ENCODE results near the gene MRPS27.

The MRPS27 gene

DNA sequence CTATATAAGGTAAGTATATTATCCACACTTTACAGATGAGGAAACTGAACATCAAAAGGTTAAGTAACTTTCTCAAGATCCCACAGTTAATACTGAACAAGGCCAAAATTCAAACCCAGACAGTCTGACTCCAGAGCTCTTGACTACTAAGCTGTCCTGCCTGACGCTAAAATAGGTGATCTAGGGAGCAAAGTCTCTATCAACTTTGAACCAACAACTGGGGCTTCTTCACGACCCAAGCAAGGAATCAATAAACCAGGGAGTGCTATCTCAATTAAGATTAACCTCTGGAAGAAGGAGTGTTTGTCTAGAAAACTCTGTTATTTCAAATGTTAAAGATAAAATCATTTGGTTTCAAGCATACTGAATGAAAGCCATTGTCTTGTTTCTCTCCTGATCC is 64.4 kb downstream of the MRPS27 start:
- DNase-seq = no peak

- DNase-seq = no peak
Observed at GRCh38 chr5:72255237-72255636, 64.8 kb downstream of the MRPS27 start.

DNA sequence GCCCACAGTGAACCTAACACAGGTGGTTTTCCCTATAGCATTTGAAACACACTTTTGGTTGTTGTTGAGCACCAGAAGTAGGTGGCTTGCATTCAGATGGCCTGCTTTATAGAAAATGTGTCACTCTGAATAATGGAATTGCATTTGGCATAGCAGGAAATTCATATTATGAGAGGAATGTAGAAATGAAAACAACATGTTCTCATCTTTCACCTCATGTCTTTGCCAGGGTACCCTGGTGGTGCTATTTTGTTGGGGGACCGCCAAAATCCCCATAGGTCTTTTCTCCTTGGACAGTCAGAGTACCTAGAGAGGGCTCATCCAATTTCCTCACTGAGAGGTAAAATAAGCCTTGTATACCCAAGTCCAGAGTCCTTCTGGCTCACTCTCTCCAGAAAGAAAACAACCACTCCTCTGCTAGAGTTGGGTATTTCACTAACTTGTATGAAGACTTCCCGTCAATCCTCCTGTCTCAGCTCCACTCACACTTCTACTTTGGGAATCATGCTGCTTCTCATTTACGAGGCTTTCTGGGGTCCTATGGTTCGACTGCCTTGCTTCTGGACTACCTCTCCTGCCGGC is 67.4 kb downstream of the MRPS27 start:
- no peak for DNase-seq

GRCh38 chr5:72252008-72252407 is 68.0 kb downstream of the MRPS27 start:
- DNase-seq = no peak

GRCh38 chr5:72251386-72251785 is 68.7 kb downstream of the MRPS27 start:
- DNase-seq = no peak

- no peak for DNase-seq
Observed at GRCh38 chr5:72248410-72248981, 71.5 kb downstream of the MRPS27 start.

GRCh38 chr5:72246954-72247442 is 73.0 kb downstream of the MRPS27 start:
- no peak for DNase-seq

- DNase-seq = no peak
Observed at GRCh38 chr5:72245951-72246532, 74.0 kb downstream of the MRPS27 start.

DNA sequence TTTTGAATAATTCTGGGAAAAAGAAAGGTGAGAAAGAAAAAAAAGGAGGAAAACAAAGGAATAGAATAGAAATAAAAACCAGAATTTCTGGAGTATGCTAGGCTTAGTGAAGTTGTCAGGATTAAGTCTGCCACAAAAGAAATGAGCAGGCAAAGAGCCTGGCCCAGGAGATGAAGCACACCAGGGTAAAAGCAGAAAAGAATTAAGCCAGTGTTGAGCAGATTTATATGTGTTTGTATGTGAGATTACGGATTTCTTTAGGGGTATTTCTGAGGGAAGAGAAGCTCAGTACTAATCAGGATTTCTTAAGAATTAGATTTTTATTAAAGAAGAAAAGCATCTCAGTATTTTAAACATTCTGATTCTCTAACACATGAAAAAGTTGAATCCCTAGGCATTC is 74.5 kb downstream of the MRPS27 start:
- DNase-seq = no peak

- DNase-seq = peak; percentile 10 to 17
Observed at GRCh38 chr5:72244862-72245371, 75.1 kb downstream of the MRPS27 start.

- no peak for DNase-seq
Observed at GRCh38 chr5:72243706-72244105, 76.3 kb downstream of the MRPS27 start.

- no peak for DNase-seq
Observed at GRCh38 chr5:72242796-72243475, 77.1 kb downstream of the MRPS27 start.

DNA sequence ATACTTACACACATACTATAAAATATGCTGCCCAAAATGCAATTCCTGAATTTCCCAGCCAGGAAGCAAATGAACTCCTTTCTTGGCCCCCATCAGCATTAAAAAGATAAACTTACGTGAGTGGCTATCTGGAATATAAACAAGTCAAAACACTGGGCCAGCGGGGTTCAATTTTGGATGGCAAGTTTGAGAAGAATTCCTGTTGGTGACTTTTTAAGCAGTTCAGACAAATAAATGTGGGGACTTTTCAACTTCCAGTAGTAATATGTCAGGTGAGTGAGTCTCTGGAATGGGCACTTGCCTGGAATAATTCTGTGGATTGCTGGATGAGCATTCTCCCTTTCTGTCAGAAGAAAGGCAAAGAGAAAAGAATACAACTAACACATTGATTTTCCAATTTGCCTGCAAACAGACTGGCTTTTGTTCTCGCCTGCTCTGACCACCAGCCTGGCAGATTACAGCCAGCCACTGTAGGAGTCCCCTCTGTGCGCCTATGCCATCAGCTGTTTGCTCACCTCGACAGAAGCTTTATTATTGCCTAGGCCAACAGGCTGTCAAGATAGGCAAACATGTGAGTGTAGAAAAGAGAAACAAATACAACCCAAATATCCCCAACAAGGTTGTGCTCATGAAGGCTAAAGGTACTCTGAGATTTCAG is 78.6 kb downstream of the MRPS27 start:
- DNase-seq = no peak

DNA sequence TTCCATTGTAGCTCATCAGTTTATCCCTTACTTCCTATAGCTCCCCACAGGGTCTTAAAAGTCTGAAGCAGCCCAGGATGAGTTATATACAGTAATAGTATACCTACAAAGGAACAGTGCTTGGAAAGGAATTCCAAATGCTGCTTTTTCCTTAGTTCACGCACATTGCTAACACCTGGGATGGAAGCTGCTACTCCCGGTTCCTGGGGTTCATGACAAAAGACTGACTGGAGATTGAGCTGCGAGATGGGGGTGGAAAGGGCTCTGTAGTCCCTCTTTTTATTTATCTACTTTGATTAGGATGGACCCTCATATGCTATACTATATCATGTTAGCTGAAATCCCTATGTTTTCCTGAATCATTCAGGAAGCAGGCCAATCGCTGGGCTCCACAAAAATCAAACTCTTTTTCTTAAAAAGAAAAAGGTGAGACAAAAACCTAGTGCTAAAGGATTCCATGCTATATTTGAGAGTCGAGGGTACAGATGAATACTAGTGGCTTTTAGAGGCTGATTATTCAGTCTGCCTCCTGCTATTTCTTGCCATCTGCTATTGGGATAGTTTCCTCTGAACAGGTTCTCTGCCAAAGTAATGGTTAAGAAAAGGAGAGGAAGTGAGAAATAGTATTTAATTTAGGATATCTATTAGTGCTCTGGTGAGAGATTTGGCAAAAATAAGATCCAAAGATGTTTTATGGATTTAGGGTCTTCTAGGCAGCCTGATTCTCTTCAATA is 81.2 kb downstream of the MRPS27 start:
- no peak for DNase-seq

- no peak for DNase-seq
Observed at GRCh38 chr5:72237879-72238278, 82.2 kb downstream of the MRPS27 start.

GRCh38 chr5:72237415-72237814 is 82.6 kb downstream of the MRPS27 start:
- DNase-seq = no peak

DNA sequence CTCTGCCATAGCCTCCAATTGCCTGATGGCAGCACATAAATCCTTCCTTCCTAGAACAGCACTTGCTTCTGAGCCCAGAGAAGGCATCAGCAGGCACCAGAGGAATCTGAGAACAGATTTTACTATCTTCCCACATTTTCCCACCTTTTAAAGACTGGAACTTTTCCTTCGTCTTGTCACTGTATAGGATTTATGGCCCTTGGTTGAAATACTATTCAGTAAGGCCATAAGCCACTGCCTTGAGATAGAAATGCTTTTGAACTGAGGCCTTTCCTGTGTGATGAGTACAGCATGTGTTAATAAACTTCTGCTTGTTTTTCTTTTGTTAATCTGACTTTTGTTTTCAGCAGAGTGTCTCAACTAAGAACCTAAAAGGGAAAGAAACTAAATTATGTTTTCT is 84.3 kb downstream of the MRPS27 start:
- DNase-seq = no peak

GRCh38 chr5:72234868-72235267 is 85.2 kb downstream of the MRPS27 start:
- no peak for DNase-seq

GRCh38 chr5:72234265-72234700 is 85.8 kb downstream of the MRPS27 start:
- DNase-seq = peak; percentile 25 to 69

- DNase-seq = no peak
Observed at GRCh38 chr5:72233835-72234234, 86.2 kb downstream of the MRPS27 start.

- DNase-seq = no peak
Observed at GRCh38 chr5:72232838-72233237, 87.2 kb downstream of the MRPS27 start.

GRCh38 chr5:72231991-72232703 is 87.9 kb downstream of the MRPS27 start:
- DNase-seq = peak; percentile 55

Measured in AML-193 (cell line).